ENCODE results near the gene SEPTIN12. TPM values are rescaled to one million over a fixed set of nuclear protein-coding genes. Genes with fewer than 3 reads are reported as not detected.

Gene SEPTIN12
- total RNA-seq, 2 donors from 2014 or later: not detected

GRCh38 chr16:4783251-4783950 is 4.7 kb downstream of the SEPTIN12 start:
- H3K27me3 Mint-ChIP-seq: no peaks in the 10 kb centered on the region
- no peak overlapping the region for H3K27ac Mint-ChIP-seq
- no peaks in the 10 kb centered on the region for H3K4me1 Mint-ChIP-seq
- H3K36me3 Mint-ChIP-seq (ENCODE audit: low read depth): no peaks in the 10 kb centered on the region
- ATAC-seq (replicated peaks): no peak
- no peaks in the 10 kb centered on the region for H3K9me3 Mint-ChIP-seq
- H3K4me3 Mint-ChIP-seq: no peak overlapping the region

- no peaks in the 10 kb centered on the region for H3K36me3 Mint-ChIP-seq (ENCODE audit: low read depth)
- no peak overlapping the region for H3K27ac Mint-ChIP-seq
- H3K9me3 Mint-ChIP-seq: no peaks in the 10 kb centered on the region
- H3K27me3 Mint-ChIP-seq: no peaks in the 10 kb centered on the region
- no peaks in the 10 kb centered on the region for H3K4me1 Mint-ChIP-seq
- ATAC-seq (replicated peaks): no peak
- no peak overlapping the region for H3K4me3 Mint-ChIP-seq
Observed at GRCh38 chr16:4780235-4780634, 7.9 kb downstream of the SEPTIN12 start.

GRCh38 chr16:4778050-4778392 is 10.1 kb downstream of the SEPTIN12 start:
- ATAC-seq (replicated peaks): no peak
- no peak overlapping the region for H3K27ac Mint-ChIP-seq
- no peaks in the 10 kb centered on the region for H3K36me3 Mint-ChIP-seq (ENCODE audit: low read depth)
- H3K27me3 Mint-ChIP-seq: no peaks in the 10 kb centered on the region
- H3K4me1 Mint-ChIP-seq: no peaks in the 10 kb centered on the region
- H3K4me3 Mint-ChIP-seq: no peak overlapping the region
- H3K9me3 Mint-ChIP-seq: no peaks in the 10 kb centered on the region

GRCh38 chr16:4777339-4778049 is 10.7 kb downstream of the SEPTIN12 start:
- no peak for ATAC-seq (replicated peaks)
- Mint-ChIP-seq H3K27me3 (no peaks in the 10 kb centered on the region), H3K9me3 (no peaks in the 10 kb centered on the region), H3K4me3 (no peak overlapping the region), H3K27ac (no peak overlapping the region), H3K36me3 (ENCODE audit: low read depth) (no peaks in the 10 kb centered on the region), H3K4me1 (no peaks in the 10 kb centered on the region)

GRCh38 chr16:4776141-4776705 is 11.9 kb downstream of the SEPTIN12 start:
- Mint-ChIP-seq H3K36me3 (ENCODE audit: low read depth) (no peaks in the 10 kb centered on the region), H3K4me1 (no peaks in the 10 kb centered on the region), H3K27ac (no peak overlapping the region)

GRCh38 chr16:4775005-4775404 is 13.1 kb downstream of the SEPTIN12 start:
- Mint-ChIP-seq H3K4me3 (no peak overlapping the region), H3K4me1 (no peaks in the 10 kb centered on the region)

More at GRCh38 chr16:4776141-4776705, 11.9 kb downstream of the SEPTIN12 start:
- Mint-ChIP-seq H3K9me3 (no peaks in the 10 kb centered on the region), H3K4me3 (no peak overlapping the region), H3K27me3 (no peaks in the 10 kb centered on the region)
- no peak for ATAC-seq (replicated peaks)

GRCh38 chr16:4772351-4772750 is 15.8 kb downstream of the SEPTIN12 start:
- ATAC-seq (replicated peaks): no peak
- no peaks in the 10 kb centered on the region for H3K9me3 Mint-ChIP-seq
- no peaks in the 10 kb centered on the region for H3K27me3 Mint-ChIP-seq
- H3K4me1 Mint-ChIP-seq: peaks cover 6% of the 10 kb centered on the region
- no peak overlapping the region for H3K27ac Mint-ChIP-seq
- no peak overlapping the region for H3K4me3 Mint-ChIP-seq
- H3K36me3 Mint-ChIP-seq (ENCODE audit: low read depth): no peaks in the 10 kb centered on the region

More at GRCh38 chr16:4775005-4775404, 13.1 kb downstream of the SEPTIN12 start:
- Mint-ChIP-seq H3K36me3 (ENCODE audit: low read depth) (no peaks in the 10 kb centered on the region), H3K27me3 (no peaks in the 10 kb centered on the region), H3K9me3 (no peaks in the 10 kb centered on the region), H3K27ac (no peak overlapping the region)
- no peak for ATAC-seq (replicated peaks)

- no peak overlapping the region for H3K27ac Mint-ChIP-seq
- H3K27me3 Mint-ChIP-seq: no peaks in the 10 kb centered on the region
- H3K9me3 Mint-ChIP-seq: no peaks in the 10 kb centered on the region
- H3K36me3 Mint-ChIP-seq (ENCODE audit: low read depth): no peaks in the 10 kb centered on the region
- H3K4me3 Mint-ChIP-seq: no peak overlapping the region
- no peak for ATAC-seq (replicated peaks)
- H3K4me1 Mint-ChIP-seq: peaks cover 6% of the 10 kb centered on the region
Observed at GRCh38 chr16:4771646-4772045, 16.5 kb downstream of the SEPTIN12 start.

GRCh38 chr16:4769306-4769638 is 18.9 kb downstream of the SEPTIN12 start:
- peaks cover 4% of the 10 kb centered on the region for H3K36me3 Mint-ChIP-seq (ENCODE audit: low read depth)
- H3K9me3 Mint-ChIP-seq: no peaks in the 10 kb centered on the region
- no peak for ATAC-seq (replicated peaks)
- no peaks in the 10 kb centered on the region for H3K27me3 Mint-ChIP-seq
- H3K27ac Mint-ChIP-seq: no peak overlapping the region
- H3K4me3 Mint-ChIP-seq: peak overlapping the region; percentile 97
- H3K4me1 Mint-ChIP-seq: peaks cover 11% of the 10 kb centered on the region

- Mint-ChIP-seq H3K36me3 (ENCODE audit: low read depth) (peaks cover 9% of the 10 kb centered on the region), H3K4me3 (peak overlapping the region; percentile 97), H3K9me3 (no peaks in the 10 kb centered on the region), H3K27me3 (no peaks in the 10 kb centered on the region), H3K27ac (peak overlapping the region; percentile 94), H3K4me1 (peaks cover 11% of the 10 kb centered on the region)
- peak; percentile 85 for ATAC-seq (replicated peaks)
Observed at GRCh38 chr16:4768549-4769305, 19.4 kb downstream of the SEPTIN12 start.

GRCh38 chr16:4767872-4768548 is 20.1 kb downstream of the SEPTIN12 start:
- H3K27ac Mint-ChIP-seq: peak overlapping the region; percentile 94
- peak overlapping the region; percentile 97 for H3K4me3 Mint-ChIP-seq
- peaks cover 13% of the 10 kb centered on the region for H3K36me3 Mint-ChIP-seq (ENCODE audit: low read depth)
- peaks cover 11% of the 10 kb centered on the region for H3K4me1 Mint-ChIP-seq
- H3K27me3 Mint-ChIP-seq: no peaks in the 10 kb centered on the region
- ATAC-seq (replicated peaks): peak; percentile 47
- H3K9me3 Mint-ChIP-seq: no peaks in the 10 kb centered on the region

- peak within 1 kb of the TSS; percentile 97 for H3K4me3 Mint-ChIP-seq
- peak within 1 kb of the TSS; percentile 94 for H3K27ac Mint-ChIP-seq
- no peaks in the 10 kb centered on the region for H3K27me3 Mint-ChIP-seq
- ATAC-seq (replicated peaks): peak; percentile 78
- peaks cover 22% of the 10 kb centered on the region for H3K36me3 Mint-ChIP-seq (ENCODE audit: low read depth)
- H3K4me1 Mint-ChIP-seq: peaks cover 11% of the 10 kb centered on the region
- H3K9me3 Mint-ChIP-seq: no peaks in the 10 kb centered on the region
Observed at GRCh38 chr16:4766875-4767628, 21.1 kb downstream of the SEPTIN12 start, which contains the start of gene ZNF500. Gene ZNF500 (minus strand): TSS chr16:4767162. CDS start chr16:4765978, 1,184 bp downstream.
